Measurements from ENCODE around the gene SOBP. TPM values are rescaled to one million over a fixed set of nuclear protein-coding genes. Genes with fewer than 3 reads are reported as not detected.

The SOBP gene
- total and polyA plus RNA-seq, 2 experiments from 2014 or later: 1.5 to 3.0 TPM

DNA sequence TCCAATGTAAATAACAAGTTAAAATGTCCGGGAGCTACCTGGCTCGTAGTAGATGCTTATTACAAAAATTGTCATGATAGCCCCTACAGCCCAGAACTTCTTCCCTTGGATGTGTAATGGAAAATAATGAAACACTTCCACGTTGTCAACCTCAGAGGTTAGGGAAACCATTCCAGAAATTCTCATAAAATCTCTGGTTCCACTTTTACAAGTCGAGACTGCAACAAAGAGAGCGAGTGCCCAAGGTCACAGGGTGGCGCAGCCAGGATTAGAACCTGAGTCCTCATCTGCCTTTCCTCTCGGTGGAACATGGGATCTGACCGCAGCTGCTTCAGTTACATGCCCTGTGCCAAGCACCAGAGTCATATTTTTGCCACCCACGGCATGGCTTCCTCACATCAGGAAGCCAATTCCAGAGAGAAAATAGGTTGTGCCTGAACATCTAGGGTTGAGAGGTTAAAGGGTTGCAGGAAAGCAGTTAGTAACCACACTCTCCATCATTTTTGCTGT lies 157.6 kb downstream of the SOBP start:
- no peak overlapping the region for H3K27ac ChIP-seq (ENCODE audit: low read depth)
- TF ChIP-seq JUNB (IDR thresholded peaks at IDR 0.05; ENCODE audit: unreplicated experiment) (no peak), NANOG (IDR thresholded peaks at IDR 0.05; ENCODE audit: borderline replicate concordance) (no peak)
- TF ChIP-seq, protein P1, sequence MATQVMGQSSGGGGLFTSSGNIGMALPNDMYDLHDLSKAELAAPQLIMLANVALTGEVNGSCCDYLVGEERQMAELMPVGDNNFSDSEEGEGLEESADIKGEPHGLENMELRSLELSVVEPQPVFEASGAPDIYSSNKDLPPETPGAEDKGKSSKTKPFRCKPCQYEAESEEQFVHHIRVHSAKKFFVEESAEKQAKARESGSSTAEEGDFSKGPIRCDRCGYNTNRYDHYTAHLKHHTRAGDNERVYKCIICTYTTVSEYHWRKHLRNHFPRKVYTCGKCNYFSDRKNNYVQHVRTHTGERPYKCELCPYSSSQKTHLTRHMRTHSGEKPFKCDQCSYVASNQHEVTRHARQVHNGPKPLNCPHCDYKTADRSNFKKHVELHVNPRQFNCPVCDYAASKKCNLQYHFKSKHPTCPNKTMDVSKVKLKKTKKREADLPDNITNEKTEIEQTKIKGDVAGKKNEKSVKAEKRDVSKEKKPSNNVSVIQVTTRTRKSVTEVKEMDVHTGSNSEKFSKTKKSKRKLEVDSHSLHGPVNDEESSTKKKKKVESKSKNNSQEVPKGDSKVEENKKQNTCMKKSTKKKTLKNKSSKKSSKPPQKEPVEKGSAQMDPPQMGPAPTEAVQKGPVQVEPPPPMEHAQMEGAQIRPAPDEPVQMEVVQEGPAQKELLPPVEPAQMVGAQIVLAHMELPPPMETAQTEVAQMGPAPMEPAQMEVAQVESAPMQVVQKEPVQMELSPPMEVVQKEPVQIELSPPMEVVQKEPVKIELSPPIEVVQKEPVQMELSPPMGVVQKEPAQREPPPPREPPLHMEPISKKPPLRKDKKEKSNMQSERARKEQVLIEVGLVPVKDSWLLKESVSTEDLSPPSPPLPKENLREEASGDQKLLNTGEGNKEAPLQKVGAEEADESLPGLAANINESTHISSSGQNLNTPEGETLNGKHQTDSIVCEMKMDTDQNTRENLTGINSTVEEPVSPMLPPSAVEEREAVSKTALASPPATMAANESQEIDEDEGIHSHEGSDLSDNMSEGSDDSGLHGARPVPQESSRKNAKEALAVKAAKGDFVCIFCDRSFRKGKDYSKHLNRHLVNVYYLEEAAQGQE (IDR thresholded peaks at IDR 0.05; ENCODE audit: unreplicated experiment): no peak
- TF ChIP-seq, protein P2, sequence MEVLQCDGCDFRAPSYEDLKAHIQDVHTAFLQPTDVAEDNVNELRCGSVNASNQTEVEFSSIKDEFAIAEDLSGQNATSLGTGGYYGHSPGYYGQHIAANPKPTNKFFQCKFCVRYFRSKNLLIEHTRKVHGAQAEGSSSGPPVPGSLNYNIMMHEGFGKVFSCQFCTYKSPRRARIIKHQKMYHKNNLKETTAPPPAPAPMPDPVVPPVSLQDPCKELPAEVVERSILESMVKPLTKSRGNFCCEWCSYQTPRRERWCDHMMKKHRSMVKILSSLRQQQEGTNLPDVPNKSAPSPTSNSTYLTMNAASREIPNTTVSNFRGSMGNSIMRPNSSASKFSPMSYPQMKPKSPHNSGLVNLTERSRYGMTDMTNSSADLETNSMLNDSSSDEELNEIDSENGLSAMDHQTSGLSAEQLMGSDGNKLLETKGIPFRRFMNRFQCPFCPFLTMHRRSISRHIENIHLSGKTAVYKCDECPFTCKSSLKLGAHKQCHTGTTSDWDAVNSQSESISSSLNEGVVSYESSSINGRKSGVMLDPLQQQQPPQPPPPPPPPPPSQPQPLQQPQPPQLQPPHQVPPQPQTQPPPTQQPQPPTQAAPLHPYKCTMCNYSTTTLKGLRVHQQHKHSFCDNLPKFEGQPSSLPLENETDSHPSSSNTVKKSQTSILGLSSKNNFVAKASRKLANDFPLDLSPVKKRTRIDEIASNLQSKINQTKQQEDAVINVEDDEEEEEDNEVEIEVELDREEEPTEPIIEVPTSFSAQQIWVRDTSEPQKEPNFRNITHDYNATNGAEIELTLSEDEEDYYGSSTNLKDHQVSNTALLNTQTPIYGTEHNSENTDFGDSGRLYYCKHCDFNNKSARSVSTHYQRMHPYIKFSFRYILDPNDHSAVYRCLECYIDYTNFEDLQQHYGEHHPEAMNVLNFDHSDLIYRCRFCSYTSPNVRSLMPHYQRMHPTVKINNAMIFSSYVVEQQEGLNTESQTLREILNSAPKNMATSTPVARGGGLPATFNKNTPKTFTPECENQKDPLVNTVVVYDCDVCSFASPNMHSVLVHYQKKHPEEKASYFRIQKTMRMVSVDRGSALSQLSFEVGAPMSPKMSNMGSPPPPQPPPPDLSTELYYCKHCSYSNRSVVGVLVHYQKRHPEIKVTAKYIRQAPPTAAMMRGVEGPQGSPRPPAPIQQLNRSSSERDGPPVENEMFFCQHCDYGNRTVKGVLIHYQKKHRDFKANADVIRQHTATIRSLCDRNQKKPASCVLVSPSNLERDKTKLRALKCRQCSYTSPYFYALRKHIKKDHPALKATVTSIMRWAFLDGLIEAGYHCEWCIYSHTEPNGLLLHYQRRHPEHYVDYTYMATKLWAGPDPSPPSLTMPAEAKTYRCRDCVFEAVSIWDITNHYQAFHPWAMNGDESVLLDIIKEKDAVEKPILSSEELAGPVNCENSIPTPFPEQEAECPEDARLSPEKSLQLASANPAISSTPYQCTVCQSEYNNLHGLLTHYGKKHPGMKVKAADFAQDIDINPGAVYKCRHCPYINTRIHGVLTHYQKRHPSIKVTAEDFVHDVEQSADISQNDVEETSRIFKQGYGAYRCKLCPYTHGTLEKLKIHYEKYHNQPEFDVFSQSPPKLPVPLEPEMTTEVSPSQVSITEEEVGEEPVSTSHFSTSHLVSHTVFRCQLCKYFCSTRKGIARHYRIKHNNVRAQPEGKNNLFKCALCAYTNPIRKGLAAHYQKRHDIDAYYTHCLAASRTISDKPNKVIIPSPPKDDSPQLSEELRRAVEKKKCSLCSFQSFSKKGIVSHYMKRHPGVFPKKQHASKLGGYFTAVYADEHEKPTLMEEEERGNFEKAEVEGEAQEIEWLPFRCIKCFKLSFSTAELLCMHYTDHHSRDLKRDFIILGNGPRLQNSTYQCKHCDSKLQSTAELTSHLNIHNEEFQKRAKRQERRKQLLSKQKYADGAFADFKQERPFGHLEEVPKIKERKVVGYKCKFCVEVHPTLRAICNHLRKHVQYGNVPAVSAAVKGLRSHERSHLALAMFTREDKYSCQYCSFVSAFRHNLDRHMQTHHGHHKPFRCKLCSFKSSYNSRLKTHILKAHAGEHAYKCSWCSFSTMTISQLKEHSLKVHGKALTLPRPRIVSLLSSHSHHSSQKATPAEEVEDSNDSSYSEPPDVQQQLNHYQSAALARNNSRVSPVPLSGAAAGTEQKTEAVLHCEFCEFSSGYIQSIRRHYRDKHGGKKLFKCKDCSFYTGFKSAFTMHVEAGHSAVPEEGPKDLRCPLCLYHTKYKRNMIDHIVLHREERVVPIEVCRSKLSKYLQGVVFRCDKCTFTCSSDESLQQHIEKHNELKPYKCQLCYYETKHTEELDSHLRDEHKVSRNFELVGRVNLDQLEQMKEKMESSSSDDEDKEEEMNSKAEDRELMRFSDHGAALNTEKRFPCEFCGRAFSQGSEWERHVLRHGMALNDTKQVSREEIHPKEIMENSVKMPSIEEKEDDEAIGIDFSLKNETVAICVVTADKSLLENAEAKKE (CRISPR knock-in tag; IDR thresholded peaks at IDR 0.05): no peak
- H3K36me3 ChIP-seq (ENCODE audit: insufficient read depth): no peaks in the 10 kb centered on the region
- H3K4me1 ChIP-seq (ENCODE audit: insufficient read depth): no peaks in the 10 kb centered on the region
- Mint-ChIP-seq H3K36me3 (ENCODE audit: low read depth) (peaks cover 3% of the 10 kb centered on the region; the same call in 2 of the 3 replicates), H3K4me3 (no peak overlapping the region), H3K4me1 (no peaks in the 10 kb centered on the region; the same call in 2 of the 3 replicates), H3K27ac (no peak overlapping the region), H3K9me3 (no peaks in the 10 kb centered on the region), H3K27me3 (ENCODE audit: insufficient read depth, low read depth, poor library complexity) (peaks cover 3% of the 10 kb centered on the region)
- H3K4me2 ChIP-seq: no peak overlapping the region
- H2AFZ ChIP-seq: no peak overlapping the region
- H3K79me2 ChIP-seq (replicated peaks; ENCODE audit: insufficient read depth): no peaks in the 10 kb centered on the region
- 0 out of 2 replicates have a peak, but pooled peaks cover 8% of the 10 kb centered on the region for H3K9me2 ChIP-seq (ENCODE audit: insufficient read depth)
- no peaks in the 10 kb centered on the region for H3K27me3 ChIP-seq (ENCODE audit: insufficient read depth)
- no peaks in the 10 kb centered on the region for H3F3A ChIP-seq (replicated peaks; ENCODE audit: low read depth)
- ATAC-seq: no peak
- no peaks in the 10 kb centered on the region for H4K20me1 ChIP-seq (replicated peaks; ENCODE audit: insufficient read depth)
- no peak overlapping the region for H3K4me3 ChIP-seq
- DNase-seq (ENCODE audit: low spot score): no peak
